GOT3 (cell line): ENCODE data around the gene FGG.

Source experiments
- DNase-seq: peaks from one replicate; lab custom pipeline; 2025; ENCODE audit warnings: mixed read lengths; lab: John Stamatoyannopoulos, UW

The FGG gene

DNA sequence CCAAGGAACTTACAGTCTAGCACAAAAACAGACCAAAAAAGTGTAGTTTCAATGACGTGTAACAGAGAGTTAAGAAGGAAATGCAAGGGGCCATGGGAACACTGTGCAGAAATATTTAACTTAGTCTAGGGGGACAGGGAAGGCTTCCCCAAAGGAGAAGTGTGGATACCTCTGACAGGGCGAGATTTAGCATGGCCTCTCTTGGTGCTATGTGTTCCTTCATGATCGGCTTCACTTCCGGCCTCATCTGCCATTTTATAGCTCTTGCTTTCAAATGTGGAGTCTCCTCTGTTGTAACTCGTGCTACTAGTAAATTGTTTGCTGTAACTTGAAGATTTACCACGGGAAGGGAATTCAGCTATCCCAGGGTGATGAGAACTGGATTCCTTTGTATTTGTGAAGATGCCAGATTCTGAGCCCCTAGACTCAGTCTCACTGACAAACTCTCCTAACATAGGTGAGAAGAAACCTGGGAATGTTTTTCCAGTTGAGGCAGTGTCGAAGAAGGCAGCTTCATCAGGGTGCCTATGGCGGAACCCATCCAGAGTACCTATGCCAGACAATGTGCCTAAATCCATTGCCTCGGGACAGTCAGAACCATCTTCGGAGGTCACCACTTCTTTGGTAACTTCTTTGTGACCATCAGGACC is 27.0 kb downstream of the FGG start:
- no peak for DNase-seq

DNA sequence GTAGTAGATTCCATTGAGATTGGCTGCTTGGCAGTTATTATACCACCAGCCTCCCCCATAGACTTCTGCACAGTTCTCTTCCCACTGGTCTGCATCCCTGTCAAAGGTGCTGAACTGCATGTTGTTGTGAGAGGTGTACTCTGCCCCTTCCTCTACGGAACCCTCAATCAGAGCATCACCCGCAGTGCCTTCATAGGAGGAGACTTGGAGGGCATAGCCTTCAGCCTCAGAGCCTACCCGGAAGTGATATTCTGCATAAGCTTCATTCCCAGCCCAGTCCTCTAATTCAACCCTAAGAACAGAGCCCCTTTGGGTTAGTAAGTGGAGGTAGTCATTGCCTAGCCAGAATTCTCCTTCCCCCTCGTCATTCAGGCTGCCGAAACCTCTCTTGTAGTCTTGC is 28.2 kb downstream of the FGG start:
- DNase-seq: no peak

GRCh38 chr4:154583677-154584076 is 28.8 kb downstream of the FGG start:
- DNase-seq: no peak

- no peak for DNase-seq
Measured at GRCh38 chr4:154583230-154583629, 29.2 kb downstream of the FGG start.

DNA sequence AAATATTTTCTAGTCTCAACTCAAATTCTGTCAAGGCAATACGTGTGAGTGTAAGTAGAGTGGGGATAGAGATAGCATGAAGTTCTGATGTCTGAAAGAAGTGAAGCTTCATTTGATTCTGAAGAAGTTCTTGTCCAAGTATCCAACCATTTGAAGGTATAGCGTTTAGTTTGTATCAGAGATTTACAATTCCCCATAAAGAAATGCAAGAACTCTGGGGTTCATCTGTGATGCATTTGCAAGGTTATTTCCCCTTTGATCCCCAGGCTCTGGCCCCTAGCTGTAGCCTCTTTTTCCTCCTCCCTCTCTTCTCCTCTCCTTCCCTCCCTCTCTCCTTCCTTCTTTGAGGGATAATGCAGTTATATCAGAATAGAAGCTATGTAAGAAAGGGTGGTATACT is 29.7 kb downstream of the FGG start:
- no peak for DNase-seq

DNA sequence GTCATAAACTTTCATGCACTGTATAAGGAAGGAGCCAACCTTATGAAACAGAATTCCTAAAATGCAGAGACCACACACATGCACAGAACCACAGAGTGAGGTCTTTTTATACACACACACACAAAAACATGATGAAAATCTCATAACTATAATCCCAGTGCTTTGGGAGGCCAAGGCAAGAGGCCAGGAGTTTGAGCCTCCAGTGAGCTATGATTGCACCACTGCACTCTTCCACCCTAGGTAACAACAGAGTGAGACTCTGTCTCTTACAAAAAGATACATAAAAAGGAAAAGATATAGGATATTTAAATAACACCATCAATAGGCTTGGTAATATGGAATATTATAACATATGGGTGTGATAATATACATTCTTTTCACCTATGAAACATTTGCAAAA is 32.5 kb downstream of the FGG start:
- DNase-seq: no peak

DNA sequence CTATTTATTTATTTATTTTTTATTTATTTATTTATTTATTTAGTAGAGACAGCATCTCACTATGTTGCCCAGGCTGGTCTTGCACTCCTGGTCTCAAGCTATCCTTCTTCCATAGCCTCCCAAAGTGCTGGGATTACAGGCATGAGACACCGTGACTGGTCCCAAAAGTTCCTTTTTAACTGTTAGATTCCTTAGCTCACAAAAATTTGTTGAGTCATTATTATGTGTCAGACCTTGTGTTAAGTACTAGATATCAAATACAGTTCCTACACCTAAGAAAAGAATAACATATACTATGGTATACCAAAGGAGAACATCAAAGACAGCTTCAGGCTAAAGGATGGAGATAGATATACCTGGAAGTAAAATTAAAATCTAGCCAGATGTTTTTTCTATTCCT is 33.5 kb downstream of the FGG start:
- DNase-seq: no peak

DNA sequence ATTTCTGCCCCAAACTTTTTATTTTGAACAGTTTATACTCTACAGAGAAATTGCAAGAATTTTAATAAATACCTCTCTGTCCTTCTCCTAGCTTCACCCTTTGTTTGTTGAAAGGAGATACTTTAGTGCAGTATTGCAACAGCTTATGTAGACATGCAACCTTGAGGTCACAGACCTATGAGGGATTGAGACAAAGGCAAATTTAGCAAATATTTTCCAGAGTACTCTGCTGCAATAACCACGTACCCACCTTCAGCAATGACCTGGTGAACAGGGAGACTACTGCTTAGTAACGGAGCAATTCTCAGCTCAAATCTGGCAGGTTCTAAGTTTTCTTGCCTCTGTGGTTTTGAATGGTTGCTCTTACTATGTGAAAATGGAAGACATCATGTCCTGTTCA is 35.1 kb downstream of the FGG start:
- no peak for DNase-seq

DNA sequence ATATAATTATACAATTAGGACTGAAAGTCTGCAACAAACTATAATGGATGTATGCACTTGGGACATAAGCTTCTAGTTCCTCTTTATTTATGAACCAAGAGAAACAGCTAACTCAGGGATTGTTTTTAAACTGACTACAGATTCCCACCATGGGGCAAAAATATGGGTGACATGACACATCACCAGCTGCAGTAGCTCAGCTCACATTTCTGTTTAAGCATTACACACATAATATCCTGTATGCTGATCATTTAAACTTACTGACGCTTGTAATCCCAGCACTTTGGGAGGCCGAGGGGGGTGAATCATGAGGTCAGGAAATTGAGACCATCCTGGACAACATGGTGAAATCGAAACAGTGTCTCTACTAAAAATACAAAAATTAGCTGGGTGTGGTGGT is 38.1 kb downstream of the FGG start:
- no peak for DNase-seq

DNA sequence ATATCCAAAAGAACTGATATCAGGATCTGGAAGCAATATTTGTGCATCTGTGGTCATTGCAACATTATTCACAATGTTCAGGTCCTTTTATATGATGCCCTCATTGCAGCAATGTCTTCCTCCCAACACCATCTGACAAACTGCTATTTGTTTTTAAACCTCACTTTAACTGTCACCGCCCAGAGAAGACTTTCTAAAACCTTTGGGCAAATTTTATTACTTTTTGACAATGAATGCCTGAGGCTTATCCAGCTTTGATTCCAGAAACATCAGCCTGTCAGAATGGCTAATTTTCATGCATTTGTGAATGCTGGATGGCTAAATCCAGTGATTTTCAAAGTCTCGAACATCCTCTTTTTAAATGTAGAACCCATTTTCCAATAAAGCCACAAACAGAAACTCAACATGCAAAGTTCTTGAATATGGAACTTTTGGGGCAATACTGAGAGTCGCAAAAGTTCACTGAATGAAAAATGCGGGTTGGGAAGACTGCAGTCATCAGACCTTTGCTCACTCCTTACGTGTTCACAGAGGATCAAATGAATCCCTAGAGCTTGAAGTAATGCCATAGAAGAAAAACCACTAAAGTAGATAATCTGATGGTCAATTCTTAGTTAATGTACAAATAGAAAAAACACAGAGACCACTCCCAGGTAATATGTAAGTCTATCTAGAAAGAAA is 39.1 kb downstream of the FGG start:
- DNase-seq: no peak

GRCh38 chr4:154569584-154569983 is 42.9 kb downstream of the FGG start:
- DNase-seq: no peak

DNA sequence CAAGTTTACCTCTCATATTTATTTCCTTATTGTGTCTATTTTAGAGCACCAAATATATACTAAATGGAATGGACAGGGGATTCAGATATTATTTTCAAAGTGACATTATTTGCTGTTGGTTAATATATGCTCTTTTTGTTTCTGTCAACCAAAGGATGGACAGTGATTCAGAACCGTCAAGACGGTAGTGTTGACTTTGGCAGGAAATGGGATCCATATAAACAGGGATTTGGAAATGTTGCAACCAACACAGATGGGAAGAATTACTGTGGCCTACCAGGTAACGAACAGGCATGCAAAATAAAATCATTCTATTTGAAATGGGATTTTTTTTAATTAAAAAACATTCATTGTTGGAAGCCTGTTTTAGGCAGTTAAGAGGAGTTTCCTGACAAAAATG is 43.4 kb downstream of the FGG start:
- DNase-seq: no peak

DNA sequence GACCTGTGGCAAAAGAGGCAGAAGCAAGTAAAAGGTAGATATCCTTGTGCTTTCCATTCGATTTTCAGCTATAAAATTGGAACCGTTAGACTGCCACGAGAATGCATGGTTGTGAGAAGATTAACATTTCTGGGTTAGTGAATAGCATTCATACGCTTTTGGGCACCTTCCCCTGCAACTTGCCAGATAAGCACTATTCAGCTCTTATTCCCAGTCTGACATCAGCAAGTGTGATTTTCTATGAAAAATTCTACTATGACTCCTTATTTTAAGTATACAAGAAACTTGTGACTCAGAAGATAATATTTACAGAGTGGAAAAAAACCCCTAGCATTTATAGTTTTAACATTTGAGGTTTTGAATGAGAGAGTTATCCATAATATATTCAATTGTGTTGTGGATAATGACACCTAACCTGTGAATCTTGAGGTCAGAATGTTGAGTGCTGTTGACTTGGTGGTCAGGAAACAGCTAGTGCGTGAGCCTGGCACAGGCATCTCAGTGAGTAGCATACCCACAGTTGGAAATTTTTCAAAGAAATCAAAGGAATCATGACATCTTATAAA is 45.7 kb downstream of the FGG start:
- DNase-seq: no peak

DNA sequence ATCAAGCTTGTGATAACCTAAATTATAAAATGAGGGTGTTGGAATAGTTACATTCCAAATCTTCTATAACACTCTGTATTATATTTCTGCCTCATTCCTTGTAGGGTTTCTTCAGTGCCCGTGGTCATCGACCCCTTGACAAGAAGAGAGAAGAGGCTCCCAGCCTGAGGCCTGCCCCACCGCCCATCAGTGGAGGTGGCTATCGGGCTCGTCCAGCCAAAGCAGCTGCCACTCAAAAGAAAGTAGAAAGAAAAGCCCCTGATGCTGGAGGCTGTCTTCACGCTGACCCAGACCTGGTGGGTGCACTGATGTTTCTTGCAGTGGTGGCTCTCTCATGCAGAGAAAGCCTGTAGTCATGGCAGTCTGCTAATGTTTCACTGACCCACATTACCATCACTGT is 46.8 kb downstream of the FGG start:
- no peak for DNase-seq

GRCh38 chr4:154564311-154564710 is 48.1 kb downstream of the FGG start:
- DNase-seq: no peak

DNA sequence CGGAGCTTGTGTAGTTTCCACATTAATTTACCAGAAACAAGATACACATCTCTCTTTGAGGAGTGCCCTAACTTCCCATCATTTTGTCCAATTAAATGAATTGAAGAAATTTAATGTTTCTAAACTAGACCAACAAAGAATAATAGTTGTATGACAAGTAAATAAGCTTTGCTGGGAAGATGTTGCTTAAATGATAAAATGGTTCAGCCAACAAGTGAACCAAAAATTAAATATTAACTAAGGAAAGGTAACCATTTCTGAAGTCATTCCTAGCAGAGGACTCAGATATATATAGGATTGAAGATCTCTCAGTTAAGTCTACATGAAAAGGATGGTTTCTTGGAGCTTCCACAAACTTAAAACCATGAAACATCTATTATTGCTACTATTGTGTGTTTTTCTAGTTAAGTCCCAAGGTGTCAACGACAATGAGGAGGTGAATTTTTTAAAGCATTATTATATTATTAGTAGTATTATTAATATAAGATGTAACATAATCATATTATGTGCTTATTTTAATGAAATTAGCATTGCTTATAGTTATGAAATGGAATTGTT is 49.7 kb downstream of the FGG start, which contains the start of gene FGB:
Gene FGB, plus strand, starts transcription at position 315 of the 558 bp plus-strand sequence. Its CDS starts 8 bp downstream, at position 323.
- no peak for DNase-seq

DNA sequence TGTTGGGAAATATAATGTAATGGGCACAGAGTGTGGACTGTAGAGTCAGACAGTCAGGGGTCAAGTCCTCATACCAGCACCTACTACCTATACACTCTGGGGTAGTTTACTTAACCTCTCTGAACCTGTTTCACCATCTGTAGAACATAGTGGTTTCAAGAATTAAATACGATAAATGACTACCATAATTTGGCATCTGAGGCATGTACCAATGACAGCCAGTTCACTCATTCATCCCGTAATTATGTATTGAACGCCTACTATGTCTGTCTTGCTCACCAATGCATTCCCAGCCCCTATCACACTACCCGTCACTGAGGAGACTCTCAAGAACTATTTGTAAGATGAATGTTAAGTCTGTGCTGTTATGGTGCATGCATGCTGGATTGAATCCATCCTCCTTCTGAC is 51.6 kb downstream of the FGG start:
- no peak for DNase-seq

GRCh38 chr4:154560419-154560801 is 52.0 kb downstream of the FGG start:
- no peak for DNase-seq

- DNase-seq: no peak
Measured at GRCh38 chr4:154559494-154560418, 52.7 kb downstream of the FGG start.

DNA sequence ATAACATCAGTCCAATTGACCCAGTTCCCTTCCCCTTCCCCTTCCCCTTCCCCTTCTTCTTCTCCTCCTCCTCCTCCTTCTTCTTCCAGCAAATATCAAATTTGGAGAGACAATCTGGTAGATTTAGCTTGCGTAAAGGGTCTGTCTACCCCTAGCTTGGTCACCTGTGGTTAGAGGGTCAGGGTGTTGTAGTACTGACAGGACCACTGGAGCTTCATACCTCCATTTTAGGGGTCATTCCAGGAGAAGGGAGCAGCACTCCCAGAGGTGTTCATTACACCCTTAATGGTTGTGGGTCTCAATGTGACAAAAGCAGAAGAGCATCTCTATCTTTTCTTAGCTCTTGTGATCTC is 53.3 kb downstream of the FGG start:
- no peak for DNase-seq
